Esophagus squamous epithelium (tissue), 5 donors: ENCODE data around the gene UVSSA. TPM values are rescaled to one million over a fixed set of nuclear protein-coding genes. Genes with fewer than 3 reads are reported as not detected.

ENCODE experiments used
- DNase-seq: peaks from one replicate; lab custom pipeline; 2025; lab: John Stamatoyannopoulos, UW
- H3K27ac ChIP-seq, 4 donors: fragments of 200-600 bp; sonication (generic); one replicate each; pipeline ENCODE4 v1.5.1; 2016 to 2019; ENCODE audit warnings: mild to moderate bottlenecking in 1 of 4
- H3K27me3 ChIP-seq, 4 donors: fragments of 200-600 bp; sonication (generic); 1 replicate in 3 of 4; 2 replicates in 1 of 4; pipeline versions ENCODE4 v1.5.1 to v1.6.0; 2017 to 2021; ENCODE audit warnings: antibody characterized with exemption in 1 of 4
- H3K36me3 ChIP-seq, 3 donors: fragments of 200-600 bp; sonication (generic); one replicate each; pipeline ENCODE4 v1.5.1; 2016 to 2019
- H3K4me1 ChIP-seq, 3 donors: fragments of 200-600 bp; sonication (generic); one replicate each; pipeline ENCODE4 v1.5.1; 2017 to 2019
- H3K4me3 ChIP-seq, 4 donors: fragments of 200-600 bp; sonication (generic); 1 replicate in 3 of 4; 2 replicates in 1 of 4; pipeline ENCODE4 v1.5.1; 2016 to 2019; ENCODE audit warnings: mild to moderate bottlenecking in 2 of 4, moderate library complexity in 1 of 4
- H3K9me3 ChIP-seq, 3 donors: fragments of 200-600 bp; sonication (generic); one replicate each; pipeline ENCODE4 v1.5.1; 2016 to 2019
- POLR2A ChIP-seq, 4 donors: fragments of 450-650 bp; IDR thresholded peaks; one replicate each; pipeline ENCODE4 v1.6.1; 2017; ENCODE audit warnings: antibody characterized with exemption in 4 of 4, mild to moderate bottlenecking in 4 of 4, moderate library complexity in 3 of 4
- WGBS, 2 donors: methylation state at CpG; one replicate each; pipeline ENCODE4 v1.1.5; 2018; 5-methylcytosine and 5-hydroxymethylcytosine counted together
- intact Hi-C: fragments of 100-400 bp; cut with DNase I; formaldehyde crosslinking; loops from one replicate; pipeline ENCODE4 v1.15.0; 2022
- total RNA-seq, 4 donors: library from RNA; depleted of rRNA; stranded (reverse); fragments of >200 nt; gene quantifications; one replicate each; pipeline ENCODE4 v1.1.0, GENCODE V29; 2016
- TF ChIP-seq, protein P1 (sequence below), 6 experiments: fragments of 450-650 bp in 4 of 6; fragments of 200-600 bp in 2 of 6; sonication (generic) in 2 of 6; IDR thresholded peaks; one replicate each; pipeline ENCODE4 v1.5.1; 2016 to 2019; ENCODE audit warnings: antibody characterized with exemption in 6 of 6, mild to moderate bottlenecking in 4 of 6, moderate library complexity in 4 of 6
- donor health status: DM: yes; HTN: yes; CAD: no.

UVSSA gene
- total RNA-seq, 4 donors from 2014 or later = 7.2 to 12.8 (median 11.5) TPM

DNA sequence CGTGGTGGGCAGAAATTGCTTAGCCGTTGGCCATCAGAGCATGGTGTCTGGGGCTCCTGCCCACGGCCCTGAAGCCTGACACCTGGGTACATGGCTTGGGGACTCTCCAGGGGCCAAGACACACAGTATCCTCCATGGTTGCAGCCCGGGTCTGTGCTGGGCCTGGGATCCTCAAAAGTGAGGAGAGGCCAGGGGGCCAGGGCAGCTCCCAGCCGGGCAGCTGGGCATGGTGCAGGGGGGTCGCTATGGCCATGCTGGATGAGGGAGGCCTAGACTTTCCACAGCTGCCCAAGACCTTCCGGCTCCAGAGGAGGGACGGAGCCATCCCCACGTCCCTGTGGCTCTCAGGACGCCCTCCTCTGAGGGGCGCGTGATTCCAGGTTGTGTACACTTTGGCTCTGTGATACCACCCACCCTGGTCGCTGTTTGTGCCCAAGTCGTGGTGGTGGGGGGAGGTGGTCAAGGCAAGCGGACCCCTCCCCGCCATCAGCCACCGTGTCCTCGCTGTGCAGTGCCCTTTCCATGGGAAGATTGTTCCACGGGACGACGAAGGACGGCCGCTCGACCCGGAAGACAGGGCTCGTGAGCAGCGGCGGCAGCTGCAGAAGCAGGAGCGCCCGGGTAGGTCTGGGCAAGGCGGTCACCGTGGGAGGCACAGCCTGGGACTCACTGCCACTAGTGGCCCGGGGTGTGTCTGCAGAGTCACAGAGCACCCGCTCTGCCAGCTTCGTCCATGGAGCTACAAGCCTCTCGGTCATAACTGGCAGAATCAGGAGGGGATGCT, 33.6 kb downstream of the UVSSA start:
- 88% methylated on average over 15 of the region's 36 CpGs; no CpG with 5 or more reads in 1 of the 2 donors for WGBS, 2 donors
- intact Hi-C loops = no loop called here
- peaks cover 4 to 81% (median 23%) of the 10 kb centered on the region in 3 donors for H3K36me3 ChIP-seq

GRCh38 chr4:1381181-1381621, 34.2 kb downstream of the UVSSA start:
- Histone ChIP-seq H3K27me3 (no peaks in the 10 kb centered on the region), H3K4me1 (no peaks in the 10 kb centered on the region), H3K4me3 (no peak overlapping the region), H3K9me3 (no peaks in the 10 kb centered on the region), H3K27ac (no peak overlapping the region), H3K36me3 (peaks cover 4 to 81% (median 28%) of the 10 kb centered on the region in 3 donors)
- DNase-seq = no peak
- intact Hi-C loops = no loop called here
- TF ChIP-seq, protein P1, sequence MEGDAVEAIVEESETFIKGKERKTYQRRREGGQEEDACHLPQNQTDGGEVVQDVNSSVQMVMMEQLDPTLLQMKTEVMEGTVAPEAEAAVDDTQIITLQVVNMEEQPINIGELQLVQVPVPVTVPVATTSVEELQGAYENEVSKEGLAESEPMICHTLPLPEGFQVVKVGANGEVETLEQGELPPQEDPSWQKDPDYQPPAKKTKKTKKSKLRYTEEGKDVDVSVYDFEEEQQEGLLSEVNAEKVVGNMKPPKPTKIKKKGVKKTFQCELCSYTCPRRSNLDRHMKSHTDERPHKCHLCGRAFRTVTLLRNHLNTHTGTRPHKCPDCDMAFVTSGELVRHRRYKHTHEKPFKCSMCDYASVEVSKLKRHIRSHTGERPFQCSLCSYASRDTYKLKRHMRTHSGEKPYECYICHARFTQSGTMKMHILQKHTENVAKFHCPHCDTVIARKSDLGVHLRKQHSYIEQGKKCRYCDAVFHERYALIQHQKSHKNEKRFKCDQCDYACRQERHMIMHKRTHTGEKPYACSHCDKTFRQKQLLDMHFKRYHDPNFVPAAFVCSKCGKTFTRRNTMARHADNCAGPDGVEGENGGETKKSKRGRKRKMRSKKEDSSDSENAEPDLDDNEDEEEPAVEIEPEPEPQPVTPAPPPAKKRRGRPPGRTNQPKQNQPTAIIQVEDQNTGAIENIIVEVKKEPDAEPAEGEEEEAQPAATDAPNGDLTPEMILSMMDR (IDR thresholded peaks at IDR 0.05) = no peak
- no peak for TF ChIP-seq POLR2A (IDR thresholded peaks at IDR 0.05)
- 79 to 87% methylated on average over 3 to 6 of the region's 12 CpGs for WGBS, 2 donors

More for the DNA sequence above, 33.6 kb downstream of the UVSSA start:
- TF ChIP-seq, protein P1 (IDR thresholded peaks at IDR 0.05) = no peak
- TF ChIP-seq POLR2A (IDR thresholded peaks at IDR 0.05) = no peak
- Histone ChIP-seq H3K9me3 (no peaks in the 10 kb centered on the region), H3K4me3 (no peak overlapping the region), H3K4me1 (no peaks in the 10 kb centered on the region), H3K27ac (no peak overlapping the region), H3K27me3 (no peaks in the 10 kb centered on the region)
- no peak for DNase-seq

- no peak overlapping the region for H3K27ac ChIP-seq
- no peaks in the 10 kb centered on the region for H3K4me1 ChIP-seq
- no peaks in the 10 kb centered on the region for H3K27me3 ChIP-seq
- no peak for DNase-seq
- intact Hi-C loops = no loop called here
- TF ChIP-seq, protein P1 (IDR thresholded peaks at IDR 0.05) = no peak
- TF ChIP-seq POLR2A (IDR thresholded peaks at IDR 0.05) = no peak
- no peaks in the 10 kb centered on the region for H3K9me3 ChIP-seq
- WGBS, 2 donors = 96 to 99% methylated on average over 13 to 21 of the region's 24 CpGs
- H3K4me3 ChIP-seq = no peak overlapping the region
- peaks cover 0 to 81% (median 28%) of the 10 kb centered on the region in 3 donors for H3K36me3 ChIP-seq
These were observed 35.0 kb downstream of the UVSSA start for GRCh38 chr4:1381944-1382541.

- no peaks in the 10 kb centered on the region for H3K9me3 ChIP-seq
- no peak overlapping the region for H3K27ac ChIP-seq
- H3K36me3 ChIP-seq = peaks cover 0 to 81% (median 28%) of the 10 kb centered on the region in 3 donors
- H3K4me3 ChIP-seq = no peak overlapping the region
- intact Hi-C loops = no loop called here
- no peaks in the 10 kb centered on the region for H3K4me1 ChIP-seq
- DNase-seq = no peak
- WGBS, 2 donors = 100% methylated on average over 7 of the region's 27 CpGs; no CpG with 5 or more reads in 1 of the 2 donors
- TF ChIP-seq, protein P1 (IDR thresholded peaks at IDR 0.05) = no peak
- no peak for TF ChIP-seq POLR2A (IDR thresholded peaks at IDR 0.05)
- no peaks in the 10 kb centered on the region for H3K27me3 ChIP-seq
These were observed 36.0 kb downstream of the UVSSA start for GRCh38 chr4:1382776-1383727.
